Psoas muscle (tissue), 8 donors: ENCODE results near the gene KBTBD8. TPM values are rescaled to one million over a fixed set of nuclear protein-coding genes. Genes with fewer than 3 reads are reported as not detected.

Source experiments
- ATAC-seq, 4 donors: fragments of 200-7000 bp; cut with Tn5 transposase; one replicate each; pipeline ENCODE4 v1.9.1; 2020; ENCODE audit warnings: moderate library complexity in 3 of 4, mild to moderate bottlenecking in 2 of 4
- DNase-seq, 2 donors: peaks; one replicate each; pipeline ENCODE4 v3.0.0-alpha.2; 2020
- H3K27ac ChIP-seq: fragments of 200-600 bp; one replicate; pipeline ENCODE4 v1.8.0; 2022
- H3K27me3 ChIP-seq, 3 donors: fragments of 200-600 bp in 1 of 3; one replicate each; pipeline versions ENCODE4 v1.6.1 to v1.8.0; 2013 to 2022; ENCODE audit warnings: low read length in 2 of 3, mild to moderate bottlenecking in 2 of 3, moderate library complexity in 1 of 3; ENCODE audit not compliant: insufficient read depth in 3 of 3
- H3K36me3 ChIP-seq, 2 donors: fragments of 200-600 bp in 1 of 2; one replicate each; pipeline versions ENCODE4 v1.6.1 to v1.8.0; 2013 to 2022; ENCODE audit warnings: low read depth in 1 of 2, mild to moderate bottlenecking in 1 of 2, moderate library complexity in 1 of 2; ENCODE audit not compliant: insufficient read depth in 1 of 2
- H3K4me1 ChIP-seq: fragments of 200-600 bp; one replicate; pipeline ENCODE4 v1.8.0; 2022
- H3K4me3 ChIP-seq: fragments of 200-600 bp; one replicate; pipeline ENCODE4 v1.8.0; 2022; ENCODE audit warnings: mild to moderate bottlenecking
- H3K9me3 ChIP-seq: fragments of 200-600 bp; one replicate; pipeline ENCODE4 v1.8.0; 2022
- CTCF ChIP-seq: fragments of 200-600 bp; IDR thresholded peaks from one replicate; pipeline ENCODE4 v1.8.0; 2022; ENCODE audit warnings: antibody characterized with exemption
- WGBS, 3 donors: extraction: QIAGEN DNeasy Blood & Tissue Kit; methylation state at CpG; one replicate each; pipeline versions ENCODE4 v1.1.6 to v1.1.7; 2013; 5-methylcytosine and 5-hydroxymethylcytosine counted together
- intact Hi-C, 2 donors: fragments of 100-400 bp; cut with DNase I; formaldehyde crosslinking; loops; one replicate each; pipeline versions ENCODE4 v1.11.0 to v1.14.2; 2022
- polyA plus RNA-seq, 3 donors: library from polyadenylated mRNA; stranded (reverse); fragments of 200-250 nt; gene quantifications; one replicate each; pipeline ENCODE4 v1.2.3, GENCODE V29; 2013
- total RNA-seq, 4 donors: library from RNA; stranded (reverse); fragmentation: NEBNext Ultra II Directional in 2 of 4; extraction: Animal tissue kit (Norgen Biotek cat#: 25700) in 2 of 4; gene quantifications; one replicate each; pipeline versions ENCODE4 v1.2.1 to v1.2.4, GENCODE V29; 2021 to 2023
- donor health status: healthy with polysubstance abuse.
- donor health status: DM: no; HTN: no; CAD: no; lungs with moderate emphysema.
- donor health status: Bipolar disorder and iron deficiency.
- donor health status: healthy.
- donor health status: DM: yes; HTN: yes; CAD: no.
- donor health status: DM: no; HTN: no; CAD: no.
- donor health status: DM: no; HTN: no; CAD: no.
- donor health status: DM: yes; HTN: yes; CAD: no.

The KBTBD8 gene
- total and polyA plus RNA-seq, 7 donors: 1.8 to 11.2 (median 6.1) TPM

GRCh38 chr3:66991459-66991858, 6.6 kb upstream of the KBTBD8 start:
- no peaks in the 10 kb centered on the region for H3K36me3 ChIP-seq
- intact Hi-C loops: no loop called here
- 63 to 72% (median 71%) methylated on average over 1 of the region's 1 CpG for WGBS, 3 donors

GRCh38 chr3:66993082-66993481, 5.0 kb upstream of the KBTBD8 start:
- Histone ChIP-seq H3K4me3 (no peak overlapping the region), H3K4me1 (no peaks in the 10 kb centered on the region), H3K27me3 (peaks cover 0 to 3% (median 3%) of the 10 kb centered on the region in 3 donors), H3K36me3 (no peaks in the 10 kb centered on the region), H3K9me3 (no peaks in the 10 kb centered on the region), H3K27ac (no peak overlapping the region)
- no peak for DNase-seq
- no peak for ATAC-seq
- intact Hi-C loops: no loop called here
- no peak for TF ChIP-seq CTCF
- 82 to 86% (median 85%) methylated on average over 3 of the region's 3 CpGs for WGBS, 3 donors

More at GRCh38 chr3:66991459-66991858, 6.6 kb upstream of the KBTBD8 start:
- DNase-seq (no peak), ATAC-seq (no peak)
- H3K27me3 ChIP-seq: peaks cover 0 to 3% (median 3%) of the 10 kb centered on the region in 3 donors
- H3K4me1 ChIP-seq: no peaks in the 10 kb centered on the region
- H3K4me3 ChIP-seq: no peak overlapping the region
- TF ChIP-seq CTCF: no peak
- H3K27ac ChIP-seq: no peak overlapping the region
- H3K9me3 ChIP-seq: no peaks in the 10 kb centered on the region

- WGBS, 3 donors: 67 to 73% (median 69%) methylated on average over 1 of the region's 1 CpG
- intact Hi-C loops: no loop called here
Observed at GRCh38 chr3:66994588-66994987, 3.5 kb upstream of the KBTBD8 start.

GRCh38 chr3:66996696-66997095, 1.4 kb upstream of the KBTBD8 start:
- no peak overlapping the region for H3K27ac ChIP-seq
- H3K9me3 ChIP-seq: no peaks in the 10 kb centered on the region
- ATAC-seq (no peak), DNase-seq (no peak)
- H3K27me3 ChIP-seq: peaks cover 0 to 3% (median 3%) of the 10 kb centered on the region in 3 donors
- intact Hi-C loops: no loop called here
- 59 to 64% (median 60%) methylated on average over 4 of the region's 4 CpGs for WGBS, 3 donors
- H3K36me3 ChIP-seq: no peaks in the 10 kb centered on the region
- H3K4me3 ChIP-seq: no peak overlapping the region
- TF ChIP-seq CTCF: no peak
- peaks cover 23% of the 10 kb centered on the region for H3K4me1 ChIP-seq

More at GRCh38 chr3:66994588-66994987, 3.5 kb upstream of the KBTBD8 start:
- Histone ChIP-seq H3K27ac (no peak overlapping the region), H3K4me1 (peaks cover 5% of the 10 kb centered on the region), H3K4me3 (no peak overlapping the region), H3K9me3 (no peaks in the 10 kb centered on the region), H3K27me3 (peaks cover 0 to 3% (median 3%) of the 10 kb centered on the region in 3 donors), H3K36me3 (no peaks in the 10 kb centered on the region)
- no peak for ATAC-seq
- DNase-seq: no peak
- TF ChIP-seq CTCF: no peak

GRCh38 chr3:66997560-66998112, 471 bp upstream of the KBTBD8 start:
- H3K9me3 ChIP-seq: no peaks in the 10 kb centered on the region
- H3K4me1 ChIP-seq: peaks cover 24% of the 10 kb centered on the region
- peak overlapping the region; percentile 91 for H3K4me3 ChIP-seq
- H3K27me3 ChIP-seq: peaks cover 0 to 3% (median 3%) of the 10 kb centered on the region in 3 donors
- ATAC-seq (peak in 3 of 4 donors; percentile 22 to 46 (median 41)), DNase-seq (peak; percentile 9 to 56)
- peak overlapping the region; percentile 86 for H3K27ac ChIP-seq
- 4 to 6% (median 5%) methylated on average over 18 of the region's 18 CpGs for WGBS, 3 donors
- intact Hi-C loops: no loop called here
- TF ChIP-seq CTCF: no peak
- no peaks in the 10 kb centered on the region for H3K36me3 ChIP-seq
